Transverse colon (tissue), 4 donors: ENCODE results near the gene TET2.

Experiments used
- EP300 ChIP-seq: sonication (generic); formaldehyde crosslinking; IDR thresholded peaks from one replicate; pipeline ENCODE4 v1.6.1; 2017; ENCODE audit warnings: antibody characterized with exemption, low read depth
- POLR2AphosphoS5 ChIP-seq, 3 donors: sonication (generic); formaldehyde crosslinking; IDR thresholded peaks; one replicate each; pipeline ENCODE4 v1.6.1; 2016; ENCODE audit warnings: antibody characterized with exemption in 3 of 3
- TF ChIP-seq, protein P1 (sequence below), 5 experiments: fragments of 200-600 bp in 3 of 5; fragments of 450-650 bp in 2 of 5; sonication (generic) in 3 of 5; IDR thresholded peaks; 1 replicate in 2 of 5; 2 replicates in 3 of 5; pipeline ENCODE4 v1.5.1; 2016 to 2017; ENCODE audit warnings: antibody characterized with exemption in 5 of 5, inconsistent platforms in 3 of 5, mild to moderate bottlenecking in 2 of 5, moderate library complexity in 1 of 5

DNA sequence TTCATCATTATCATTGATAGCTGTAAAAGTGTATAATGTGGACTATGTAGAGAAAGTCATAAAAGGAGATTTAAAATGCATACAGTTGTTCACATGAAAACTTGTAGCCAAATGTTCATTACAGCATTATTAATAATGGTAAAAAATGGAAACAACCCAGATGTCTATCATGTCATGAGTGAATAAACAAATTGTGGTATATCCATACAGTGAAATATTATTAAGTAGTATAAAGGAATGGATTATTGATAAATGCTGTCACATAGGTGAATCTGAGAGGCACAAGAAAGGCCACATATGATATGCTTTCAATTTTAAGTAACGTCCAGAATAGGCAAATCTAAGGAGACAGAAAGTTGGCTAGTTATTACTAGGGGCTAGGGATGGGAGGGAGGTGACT lies 7.1 kb downstream of the TET2 start:
- TF ChIP-seq, protein P1, sequence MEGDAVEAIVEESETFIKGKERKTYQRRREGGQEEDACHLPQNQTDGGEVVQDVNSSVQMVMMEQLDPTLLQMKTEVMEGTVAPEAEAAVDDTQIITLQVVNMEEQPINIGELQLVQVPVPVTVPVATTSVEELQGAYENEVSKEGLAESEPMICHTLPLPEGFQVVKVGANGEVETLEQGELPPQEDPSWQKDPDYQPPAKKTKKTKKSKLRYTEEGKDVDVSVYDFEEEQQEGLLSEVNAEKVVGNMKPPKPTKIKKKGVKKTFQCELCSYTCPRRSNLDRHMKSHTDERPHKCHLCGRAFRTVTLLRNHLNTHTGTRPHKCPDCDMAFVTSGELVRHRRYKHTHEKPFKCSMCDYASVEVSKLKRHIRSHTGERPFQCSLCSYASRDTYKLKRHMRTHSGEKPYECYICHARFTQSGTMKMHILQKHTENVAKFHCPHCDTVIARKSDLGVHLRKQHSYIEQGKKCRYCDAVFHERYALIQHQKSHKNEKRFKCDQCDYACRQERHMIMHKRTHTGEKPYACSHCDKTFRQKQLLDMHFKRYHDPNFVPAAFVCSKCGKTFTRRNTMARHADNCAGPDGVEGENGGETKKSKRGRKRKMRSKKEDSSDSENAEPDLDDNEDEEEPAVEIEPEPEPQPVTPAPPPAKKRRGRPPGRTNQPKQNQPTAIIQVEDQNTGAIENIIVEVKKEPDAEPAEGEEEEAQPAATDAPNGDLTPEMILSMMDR (IDR thresholded peaks at IDR 0.05), result no peak
- TF ChIP-seq POLR2AphosphoS5 (IDR thresholded peaks at IDR 0.05) (no peak), EP300 (no peak)
